IMR-90 (cell line): ENCODE data around the gene DSCAM. TPM values are rescaled to one million over a fixed set of nuclear protein-coding genes. Genes with fewer than 3 reads are reported as not detected.

Source experiments
- ATAC-seq: fragments of 200-7000 bp; cut with Tn5 transposase; 2 replicates; pipeline ENCODE4 v1.9.1; 2020; ENCODE audit warnings: low read depth, mild to moderate bottlenecking, moderate library complexity
- BruUV-seq: library from RNA; stranded (reverse); fragments of 400-500 nt; replicated peaks from 2 replicates; lab custom pipeline; 2021; lab: Mats Ljungman, UMichigan
- CTCF ChIA-PET: fragments of 300-600 bp; formaldehyde crosslinking; extraction: SDS; loops from one replicate; lab custom pipeline; 2021; ENCODE audit warnings: antibody characterized with exemption; lab: Yijun Ruan, JAX
- POLR2A ChIA-PET: fragments of 300-600 bp; sonication (Branson Sonifier 250); formaldehyde crosslinking; loops from one replicate; lab custom pipeline; 2022; ENCODE audit warnings: antibody characterized with exemption; ENCODE audit not compliant: unreplicated experiment; lab: Charles Lee
- DNase-seq: peaks from one replicate; pipeline ENCODE4 v3.0.0; 2013
- H2AFZ ChIP-seq: replicated peaks from 2 replicates; pipeline ENCODE3; 2013; ENCODE audit warnings: low read length, mild to moderate bottlenecking; ENCODE audit not compliant: poor library complexity
- H2AK5ac ChIP-seq: 2 replicates; pipeline ENCODE4 v1.6.1; 2013; ENCODE audit warnings: low read depth, low read length, inconsistent platforms
- H2AK9ac ChIP-seq: replicated peaks from 2 replicates; pipeline ENCODE3; 2013; ENCODE audit warnings: mild to moderate bottlenecking, low read depth, low read length, moderate library complexity; ENCODE audit not compliant: poor library complexity
- H2BK120ac ChIP-seq: 2 replicates; pipeline ENCODE4 v1.6.1; 2013; ENCODE audit warnings: low read depth, low read length, inconsistent platforms
- H2BK15ac ChIP-seq: 3 replicates; pipeline ENCODE4 v1.6.1; 2013; ENCODE audit warnings: low read depth, low read length, inconsistent platforms
- H2BK20ac ChIP-seq: 2 replicates; pipeline ENCODE4 v1.6.1; 2013; ENCODE audit warnings: low read depth, mild to moderate bottlenecking, inconsistent platforms, low read length, moderate library complexity
- H2BK5ac ChIP-seq: 2 replicates; pipeline ENCODE4 v1.6.1; 2013; ENCODE audit warnings: mild to moderate bottlenecking, low read depth, low read length, inconsistent platforms; ENCODE audit not compliant: poor library complexity, severe bottlenecking
- H3K14ac ChIP-seq: replicated peaks from 2 replicates; pipeline ENCODE4 v1.6.1; 2013; ENCODE audit warnings: low read depth, low read length, inconsistent platforms
- H3K18ac ChIP-seq: 2 replicates; pipeline ENCODE4 v1.6.1; 2013; ENCODE audit warnings: low read depth, low read length, control low read depth
- H3K23ac ChIP-seq: 2 replicates; pipeline ENCODE4 v1.6.1; 2013; ENCODE audit warnings: low read depth, low read length, inconsistent platforms
- H3K27ac ChIP-seq: 2 replicates; pipeline ENCODE4 v1.5.1; 2013; ENCODE audit warnings: mild to moderate bottlenecking, control low read depth, low read length; ENCODE audit not compliant: insufficient read depth
- H3K27me3 ChIP-seq: 2 replicates; pipeline ENCODE4 v1.6.1; 2013; ENCODE audit warnings: low read length; ENCODE audit not compliant: control insufficient read depth, insufficient read depth
- H3K36me3 ChIP-seq: 2 replicates; pipeline ENCODE4 v1.6.1; 2013; ENCODE audit warnings: low read length, mixed read lengths; ENCODE audit not compliant: control insufficient read depth, insufficient read depth
- H3K4ac ChIP-seq: 2 replicates; pipeline ENCODE4 v1.6.1; 2013; ENCODE audit warnings: low read depth, low read length, inconsistent platforms
- H3K4me1 ChIP-seq: 2 replicates; pipeline ENCODE4 v1.6.1; 2013; ENCODE audit warnings: low read length, mixed read lengths; ENCODE audit not compliant: control insufficient read depth, insufficient read depth
- H3K4me2 ChIP-seq: 2 replicates; pipeline ENCODE4 v1.6.1; 2013; ENCODE audit warnings: low read depth, mild to moderate bottlenecking, control low read depth, low read length, moderate library complexity
- H3K4me3 ChIP-seq: 2 replicates; pipeline ENCODE4 v1.5.1; 2013; ENCODE audit warnings: low read depth, mild to moderate bottlenecking, control low read depth, low read length, moderate library complexity; ENCODE audit not compliant: insufficient read depth
- H3K56ac ChIP-seq: 2 replicates; pipeline ENCODE4 v1.6.1; 2013; ENCODE audit warnings: low read length, inconsistent platforms; ENCODE audit not compliant: insufficient read depth; ENCODE audit errors: extremely low read depth
- H3K79me1 ChIP-seq, 2 experiments: 2 replicates each; pipeline ENCODE4 v1.6.1; 2013; ENCODE audit warnings: low read length in 2 of 2, inconsistent platforms in 1 of 2, low read depth in 1 of 2
- H3K9ac ChIP-seq: 2 replicates; pipeline ENCODE4 v1.6.1; 2013; ENCODE audit warnings: low read depth, low read length, control low read depth
- H3K9me1 ChIP-seq: 2 replicates; pipeline ENCODE4 v1.6.1; 2013; ENCODE audit warnings: low read length, inconsistent platforms; ENCODE audit not compliant: insufficient read depth
- H3K9me3 ChIP-seq: 2 replicates; pipeline ENCODE4 v1.6.1; 2013; ENCODE audit warnings: low read length; ENCODE audit not compliant: control insufficient read depth, insufficient read depth
- H4K20me1 ChIP-seq: 2 replicates; pipeline ENCODE4 v1.6.1; 2013; ENCODE audit warnings: low read length, inconsistent platforms; ENCODE audit not compliant: insufficient read depth
- H4K5ac ChIP-seq: 2 replicates; pipeline ENCODE4 v1.6.1; 2013; ENCODE audit warnings: mild to moderate bottlenecking, low read depth, low read length, control low read depth
- H4K8ac ChIP-seq, 2 experiments: 2 replicates each; pipeline ENCODE4 v1.6.1; 2013; ENCODE audit warnings: low read depth in 2 of 2, low read length in 2 of 2, control low read depth in 1 of 2, inconsistent platforms in 1 of 2
- H4K91ac ChIP-seq: 2 replicates; pipeline ENCODE4 v1.6.1; 2013; ENCODE audit warnings: low read depth, low read length, inconsistent platforms; ENCODE audit not compliant: insufficient read depth
- BHLHE40 ChIP-seq: fragments of 150-350 bp; IDR thresholded peaks from 2 replicates; pipeline ENCODE4 v1.6.1; 2016; ENCODE audit warnings: mild to moderate bottlenecking, low read depth, low read length
- CEBPB ChIP-seq: IDR thresholded peaks from 2 replicates; pipeline ENCODE4 v1.6.1; 2012; ENCODE audit warnings: low read depth, low read length, improper control_type of control experiment
- CHD1 ChIP-seq: IDR thresholded peaks from 2 replicates; pipeline ENCODE4 v1.6.1; 2012; ENCODE audit warnings: low read depth, low read length, improper control_type of control experiment
- CTCF ChIP-seq: conservative IDR thresholded peaks from 2 replicates; pipeline ENCODE4 v1.5.1; 2012; ENCODE audit warnings: mild to moderate bottlenecking, low read depth, low read length, improper control_type of control experiment
- ELK1 ChIP-seq: fragments of 150-350 bp; IDR thresholded peaks from 2 replicates; pipeline ENCODE4 v1.6.1; 2016; ENCODE audit warnings: low read depth, mild to moderate bottlenecking, low read length, moderate library complexity, borderline replicate concordance
- FOS ChIP-seq: fragments of 150-350 bp; IDR thresholded peaks from 2 replicates; pipeline ENCODE4 v1.6.1; 2016; ENCODE audit warnings: low read depth, low read length
- MAFK ChIP-seq: IDR thresholded peaks from 2 replicates; pipeline ENCODE4 v1.6.1; 2012; ENCODE audit warnings: low read depth, low read length, improper control_type of control experiment
- MAZ ChIP-seq: IDR thresholded peaks from 2 replicates; pipeline ENCODE4 v1.6.1; 2012; ENCODE audit warnings: low read depth, mild to moderate bottlenecking, low read length, improper control_type of control experiment, moderate library complexity, borderline replicate concordance
- MXI1 ChIP-seq: IDR thresholded peaks from 2 replicates; pipeline ENCODE4 v1.6.1; 2012; ENCODE audit warnings: low read depth, mild to moderate bottlenecking, low read length, moderate library complexity, borderline replicate concordance
- POLR2A ChIP-seq: IDR thresholded peaks from 2 replicates; pipeline ENCODE4 v1.6.1; 2012; ENCODE audit warnings: mild to moderate bottlenecking, low read depth, low read length
- RAD21 ChIP-seq: IDR thresholded peaks from 2 replicates; pipeline ENCODE4 v1.6.1; 2012; ENCODE audit warnings: low read length, improper control_type of control experiment
- RCOR1 ChIP-seq: IDR thresholded peaks from 2 replicates; pipeline ENCODE4 v1.6.1; 2012; ENCODE audit warnings: mild to moderate bottlenecking, low read length, improper control_type of control experiment; ENCODE audit not compliant: insufficient replicate concordance
- RFX5 ChIP-seq: IDR thresholded peaks from 2 replicates; pipeline ENCODE4 v1.8.0; 2012; ENCODE audit warnings: low read depth, mild to moderate bottlenecking, low read length, moderate library complexity
- SMC3 ChIP-seq: fragments of 150-350 bp; IDR thresholded peaks from 2 replicates; pipeline ENCODE4 v1.6.1; 2016; ENCODE audit warnings: low read depth, mild to moderate bottlenecking, antibody characterized with exemption, low read length, moderate library complexity
- USF2 ChIP-seq: fragments of 150-350 bp; IDR thresholded peaks from 2 replicates; pipeline ENCODE4 v1.6.1; 2017; ENCODE audit warnings: mild to moderate bottlenecking, antibody characterized with exemption, low read length, low read depth
- WGBS, 2 experiments: methylation state at CpG; one replicate each; pipeline versions ENCODE4 v1.1.5 to v1.1.7; 2013; ENCODE audit warnings: missing lambda C conversion rate in 2 of 2; ENCODE audit not compliant: insufficient read length in 1 of 2; ENCODE audit errors: extremely low coverage in 2 of 2; 5-methylcytosine and 5-hydroxymethylcytosine counted together
- dilution Hi-C: fragments of 300-500 bp; cut with HindIII; formaldehyde crosslinking; loops from one replicate; pipeline ENCODE4 v1.14.3; 2018; ENCODE audit warnings: low sequenced_read_pairs; ENCODE audit not compliant: unreplicated experiment
- in situ Hi-C: fragments of 300-500 bp; cut with MboI; formaldehyde crosslinking; loops from 3 replicates; pipeline ENCODE4 v1.14.3; 2019; ENCODE audit warnings: low sequenced_read_pairs, inconsistent platforms, mixed read lengths
- intact Hi-C: fragments of 100-400 bp; cut with micrococcal nuclease; formaldehyde crosslinking; loops from 2 replicates; pipeline ENCODE4 v1.10.0; 2022
- polyA plus RNA-seq, 3 experiments: library from polyadenylated mRNA; depleted of rRNA; stranded (reverse); fragments of >200 nt; gene quantifications; 2 replicates each; pipeline ENCODE4 v1.2.3, GENCODE V29; 2012; ENCODE audit warnings: low replicate concordance in 1 of 3
- total RNA-seq: library from RNA; depleted of rRNA; stranded (reverse); fragments of >200 nt; gene quantifications from 2 replicates; pipeline ENCODE4 v1.2.3, GENCODE V29; 2012

DSCAM gene
- total and polyA plus RNA-seq, 2 of the 4 experiments (the other 2 are of a cell fraction): under 0.01 to 0.02 TPM

- CTCF ChIA-PET: no interaction called here
- no CpG with 5 or more reads among the region's 8 CpGs for WGBS, 2 experiments
- ATAC-seq: no peak
- no peak overlapping the region for H2BK15ac ChIP-seq
- dilution Hi-C loops: no loop called here
- no peaks in the 10 kb centered on the region for H3K9me1 ChIP-seq
- no peak overlapping the region for H3K14ac ChIP-seq
- no peak overlapping the region for H2AK5ac ChIP-seq
- POLR2A ChIA-PET: no interaction called here
- no peak overlapping the region for H2AK9ac ChIP-seq
- no peak overlapping the region for H4K8ac ChIP-seq
- intact Hi-C loops: no loop called here
- BruUV-seq: no TSS peak
- no peak overlapping the region for H3K56ac ChIP-seq
- peaks cover 34% of the 10 kb centered on the region for H3K9me3 ChIP-seq
- H2BK20ac ChIP-seq: no peak overlapping the region
- no peak overlapping the region for H2BK5ac ChIP-seq
- no peak overlapping the region for H3K4me3 ChIP-seq
- H3K18ac ChIP-seq: no peak overlapping the region
- H3K27me3 ChIP-seq: no peaks in the 10 kb centered on the region
- H4K91ac ChIP-seq: no peak overlapping the region
- H3K79me1 ChIP-seq: no peaks in the 10 kb centered on the region
- H3K4me2 ChIP-seq: no peak overlapping the region
- no peak overlapping the region for H3K4ac ChIP-seq
- H2AFZ ChIP-seq: no peak overlapping the region
- no peak overlapping the region for H2BK120ac ChIP-seq
- no peak overlapping the region for H3K27ac ChIP-seq
- H3K36me3 ChIP-seq: no peaks in the 10 kb centered on the region
- in situ Hi-C loops: loop anchor here (25.0 kb wide), 2 partner anchors 112 to 113 kb away; no protein-coding TSS in a partner anchor
- H4K20me1 ChIP-seq: no peaks in the 10 kb centered on the region
- DNase-seq: no peak
- H4K5ac ChIP-seq: no peak overlapping the region
- H3K9ac ChIP-seq: no peak overlapping the region
- no peaks in the 10 kb centered on the region for H3K4me1 ChIP-seq
- H3K23ac ChIP-seq: no peak overlapping the region
- no peak for TF ChIP-seq MXI1
- no peak for TF ChIP-seq RCOR1
- TF ChIP-seq RAD21: no peak
- TF ChIP-seq CEBPB: no peak
- TF ChIP-seq BHLHE40: no peak
- TF ChIP-seq ELK1: no peak
- TF ChIP-seq FOS: no peak
- TF ChIP-seq SMC3: no peak
- no peak for TF ChIP-seq USF2
- no peak for TF ChIP-seq RFX5
- TF ChIP-seq MAFK: no peak
- TF ChIP-seq POLR2A: no peak
- TF ChIP-seq MAZ: no peak
- no peak for TF ChIP-seq CHD1
- TF ChIP-seq CTCF: no peak
These were observed 772.2 kb downstream of the DSCAM start for GRCh38 chr21:40074710-40075109.
